Measurements from ENCODE around the gene TRAF2.
"Not testable (repeated sequence)": the region's sequence is repeated elsewhere in the genome, so short reads cannot be mapped to it uniquely, and the experiment has no call there.

GRCh38 chr9:136882947-136883283 lies 3.4 kb upstream of the TRAF2 start:
- TF ChIP-seq POLR2A (IDR thresholded peaks at IDR 0.05; ENCODE audit: low read depth, low read length); CTCF (IDR thresholded peaks at IDR 0.05; ENCODE audit: extremely low read depth in 1 of 2, insufficient read depth in 1 of 2, low read depth in 1 of 2, low read length in 2 of 2): not testable (repeated sequence)
